Kidney glomerular epithelial cell (primary cell): Measurements from ENCODE around the gene NPM3.

Experiments used
- DNase-seq: peaks from one replicate; lab custom pipeline; 2025; lab: John Stamatoyannopoulos, UW

The NPM3 gene

GRCh38 chr10:101758858-101759257 lies 24.4 kb downstream of the NPM3 start:
- DNase-seq = no peak

GRCh38 chr10:101752241-101752640 lies 31.0 kb downstream of the NPM3 start:
- DNase-seq = no peak

GRCh38 chr10:101749047-101750016 lies 33.9 kb downstream of the NPM3 start:
- no peak for DNase-seq

- DNase-seq = no peak
Observed at GRCh38 chr10:101748496-101748895, 34.8 kb downstream of the NPM3 start.

GRCh38 chr10:101745074-101745696 lies 38.1 kb downstream of the NPM3 start:
- DNase-seq = no peak

- DNase-seq = no peak
Observed at GRCh38 chr10:101744267-101744666, 39.0 kb downstream of the NPM3 start.

GRCh38 chr10:101741938-101742337 lies 41.3 kb downstream of the NPM3 start:
- DNase-seq = no peak

- DNase-seq = no peak
Observed at GRCh38 chr10:101736666-101737065, 46.6 kb downstream of the NPM3 start.

- DNase-seq = no peak
Observed at GRCh38 chr10:101732096-101732495, 51.1 kb downstream of the NPM3 start.
